ENCODE measurements around the gene TMEM63B. TPM values are rescaled to one million over a fixed set of nuclear protein-coding genes. Genes with fewer than 3 reads are reported as not detected.

TMEM63B gene
- total and polyA plus RNA-seq, 9 of the 15 experiments (the other 6 are each of a cell fraction or from before 2014, with no cell fraction given), result 0.14 to 39.4 (median 14.4) TPM

- TF ChIP-seq ZNF740 (CRISPR knock-in tag; IDR thresholded peaks at IDR 0.05), result no peak
- no peak for TF ChIP-seq ZNF740 (tag; IDR thresholded peaks at IDR 0.05)
- no peak for TF ChIP-seq AFF4 (CRISPR knock-in tag; IDR thresholded peaks at IDR 0.05)
- no peak for TF ChIP-seq ZNF655 (CRISPR knock-in tag; IDR thresholded peaks at IDR 0.05)
- TF ChIP-seq ZNF830 (CRISPR knock-in tag; IDR thresholded peaks at IDR 0.05), result no peak
- no peak for TF ChIP-seq CLOCK (CRISPR knock-in tag; IDR thresholded peaks at IDR 0.05; ENCODE audit: borderline replicate concordance)
- no peak for TF ChIP-seq BACH1 (tag; IDR thresholded peaks at IDR 0.05)
- no peak for TF ChIP-seq STAT5B (CRISPR knock-in tag; IDR thresholded peaks at IDR 0.05)
- no peak for TF ChIP-seq ILK (tag; IDR thresholded peaks at IDR 0.05; ENCODE audit: borderline replicate concordance, low read depth)
- TF ChIP-seq PURB (CRISPR knock-in tag; IDR thresholded peaks at IDR 0.05; ENCODE audit: low read depth), result no peak
- no peak for TF ChIP-seq NR0B1 (IDR thresholded peaks at IDR 0.05; ENCODE audit: partially characterized antibody)
- TF ChIP-seq ETV6 (IDR thresholded peaks at IDR 0.05; ENCODE audit: borderline replicate concordance in 1 of 2, low read depth in 2 of 2, low read length in 1 of 2), result no peak
- TF ChIP-seq ETV6 (CRISPR knock-in tag; IDR thresholded peaks at IDR 0.05; ENCODE audit: borderline replicate concordance), result no peak
- no peak for TF ChIP-seq HINFP (tag; conservative IDR thresholded peaks at IDR 0.05; ENCODE audit: low read depth)
These were observed 6.8 kb downstream of the TMEM63B start (continued) for GRCh38 chr6:44133981-44134711.
